ENCODE results near the gene SMPD4.
A peak's percentile ranks its signal among the peaks of the same experiment; 100 is the strongest.
"Not testable (repeated sequence)": the region's sequence is repeated elsewhere in the genome, so short reads cannot be mapped to it uniquely, and the experiment has no call there.

SMPD4 gene

DNA sequence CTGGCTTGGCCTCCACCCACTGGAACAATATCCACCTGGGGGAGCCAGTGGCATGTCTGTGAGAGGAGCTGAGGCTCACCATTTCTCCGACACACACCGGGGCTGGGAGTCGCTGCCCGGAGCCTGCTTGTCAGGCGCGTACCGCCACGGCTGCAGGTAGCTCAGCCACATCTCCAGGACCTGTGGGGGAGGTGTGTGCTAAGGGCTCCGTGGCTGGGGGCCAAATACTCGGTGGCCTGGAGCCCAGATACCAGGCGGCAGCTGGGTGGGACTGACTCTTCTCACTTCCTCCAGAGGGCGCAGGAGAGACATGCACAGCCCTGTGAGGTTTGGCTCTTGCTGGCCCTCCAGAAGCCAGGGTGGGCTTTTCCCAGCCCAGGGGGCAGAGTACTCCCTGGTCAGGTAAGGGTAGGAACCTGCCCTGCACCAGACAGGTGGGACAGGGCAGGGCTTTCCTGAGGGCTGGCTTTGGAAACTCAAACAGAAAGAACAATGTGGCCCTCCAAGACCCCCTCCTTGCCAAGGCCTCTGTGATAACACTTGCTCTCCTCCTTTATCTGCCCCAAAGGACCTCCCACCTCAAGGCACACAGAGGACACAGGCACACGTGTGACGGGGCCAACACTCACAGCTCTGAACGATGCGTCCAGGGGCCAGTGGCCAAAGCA is 25.3 kb downstream of the SMPD4 start:
- not testable (repeated sequence) for DNase-seq

DNA sequence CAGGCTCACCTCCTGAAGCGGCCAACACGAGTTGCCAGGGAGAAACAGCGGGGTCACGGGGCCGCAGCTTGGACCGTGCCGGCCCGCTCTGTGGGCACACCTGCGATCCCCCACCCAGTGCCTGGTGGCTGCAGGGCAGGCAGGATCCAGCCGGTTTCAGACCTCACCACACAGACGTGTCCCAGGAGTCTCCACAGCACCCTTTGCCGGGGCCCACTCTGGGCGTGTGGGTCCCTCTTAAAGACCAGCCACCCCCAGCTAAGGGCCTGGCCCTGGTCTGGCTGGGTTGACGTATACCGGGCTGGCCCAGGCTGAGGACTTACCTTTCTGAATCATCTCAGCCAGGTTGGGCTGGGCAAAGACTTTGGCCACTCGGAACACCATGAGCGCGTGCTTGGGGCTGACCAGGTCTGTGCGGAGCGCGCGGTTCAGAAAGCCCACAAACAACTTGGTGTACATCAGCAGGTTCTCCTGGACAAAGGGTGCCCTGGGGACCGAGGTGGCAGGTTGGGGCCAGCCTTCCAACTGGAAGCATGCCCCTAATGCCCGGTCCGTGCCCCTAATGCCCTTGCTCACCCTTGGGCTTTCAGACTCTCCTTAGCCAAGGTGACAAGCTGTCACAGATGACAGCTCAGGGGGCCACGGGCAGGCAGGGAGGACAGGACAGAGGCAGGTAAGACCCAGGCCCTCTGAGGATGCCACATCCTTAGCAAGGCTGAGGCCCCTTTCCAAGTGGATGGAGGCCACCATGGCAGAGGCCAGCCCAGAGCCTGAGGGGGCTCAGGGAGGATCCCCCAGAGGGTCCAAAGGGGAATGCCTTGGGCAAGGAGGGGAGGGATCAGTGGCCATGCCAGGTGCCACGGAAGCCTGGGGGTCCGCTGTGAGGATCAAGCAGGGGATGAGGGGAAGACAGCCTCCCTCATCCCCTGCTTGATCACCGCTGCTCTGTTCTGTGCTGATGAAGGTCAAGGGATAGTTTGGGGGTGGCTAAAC is 26.3 kb downstream of the SMPD4 start:
- DNase-seq = no peak

DNA sequence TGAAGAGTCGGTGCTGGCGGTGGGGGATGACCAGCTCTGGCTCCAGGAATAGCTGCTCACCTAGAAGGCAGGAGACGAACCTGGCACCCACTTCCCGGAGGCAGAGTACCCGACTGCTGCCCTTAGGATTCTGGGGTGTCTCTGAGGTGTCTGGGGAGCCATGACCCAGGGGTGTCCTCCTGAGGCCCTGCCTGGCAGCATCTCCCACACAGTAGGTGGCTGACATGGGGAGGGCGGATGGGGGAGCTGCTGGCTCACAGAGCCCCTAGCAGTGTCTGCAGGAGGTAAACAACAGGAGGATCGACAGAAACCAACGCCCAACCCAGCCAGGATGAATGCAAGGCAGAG is 27.0 kb downstream of the SMPD4 start:
- not testable (repeated sequence) for DNase-seq

DNA sequence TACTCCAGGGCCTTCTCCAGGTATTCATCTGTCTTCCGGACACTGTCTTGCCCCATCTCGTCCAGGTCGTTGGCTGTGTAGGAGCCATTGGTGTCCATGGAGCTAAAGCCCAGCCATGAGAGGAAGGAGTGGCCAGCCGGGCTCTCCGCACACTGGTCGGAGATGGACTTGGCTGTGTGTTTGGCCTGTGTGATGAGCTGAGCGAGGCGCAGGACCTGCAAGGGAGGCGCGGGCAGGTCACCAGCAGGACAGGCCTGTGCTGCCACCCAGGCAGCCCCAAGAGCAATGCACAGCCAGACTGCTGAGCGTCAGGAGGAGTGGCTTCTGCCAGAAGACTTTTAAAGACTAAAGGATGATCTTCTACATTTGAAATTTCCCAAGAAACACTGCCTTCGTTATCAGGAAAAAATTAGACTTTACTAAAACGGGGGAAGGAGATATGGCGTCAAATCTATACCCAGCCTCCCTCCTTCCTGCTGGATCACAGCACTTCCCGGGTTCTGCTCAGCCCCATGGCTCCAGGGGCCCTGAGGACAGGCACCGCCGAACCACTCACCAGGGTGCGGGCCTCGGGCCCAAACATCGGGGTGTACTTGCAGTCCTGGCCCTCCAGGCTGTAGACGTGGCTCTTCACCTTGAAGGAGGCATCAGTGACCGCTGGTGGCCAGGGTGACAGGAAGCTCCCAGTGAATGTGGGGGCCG is 27.5 kb downstream of the SMPD4 start:
- DNase-seq = not testable (repeated sequence)

DNA sequence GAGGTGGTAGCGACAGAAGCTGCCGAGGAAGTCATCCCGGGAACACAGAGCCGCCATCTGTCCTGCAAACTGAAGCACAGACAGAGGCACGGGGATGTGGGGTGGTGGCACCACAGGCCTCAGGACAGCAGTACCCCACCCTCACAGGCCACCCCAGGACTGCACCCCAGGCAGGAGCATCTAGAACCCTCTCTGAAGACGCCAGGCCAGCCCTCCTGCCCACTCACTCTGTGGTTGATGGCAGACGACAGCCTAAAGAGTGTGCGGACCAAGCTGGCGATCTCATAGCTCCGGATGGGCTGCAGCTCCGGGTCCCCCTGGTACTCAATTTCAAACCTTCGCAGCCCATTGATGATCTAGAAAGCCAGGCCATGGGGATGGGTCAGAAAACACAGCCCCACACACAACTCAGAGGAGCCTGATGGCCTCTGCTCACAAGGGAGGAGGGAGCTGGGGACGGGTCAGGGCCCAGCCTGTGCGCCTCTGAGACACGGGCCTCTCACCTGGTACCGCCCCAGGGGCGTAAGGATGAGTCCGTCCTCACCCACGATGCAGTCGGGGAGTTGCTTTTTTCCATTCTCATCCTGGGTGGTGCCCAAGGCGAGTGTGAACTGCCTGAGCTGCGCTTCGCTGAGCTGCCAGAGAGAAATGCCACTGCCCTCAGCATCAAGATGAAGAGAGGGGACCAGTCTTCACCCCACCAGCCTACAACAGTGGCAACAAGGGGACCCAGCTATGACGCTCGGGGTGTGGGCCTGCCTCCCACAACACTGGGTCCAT is 28.4 kb downstream of the SMPD4 start:
- DNase-seq = no peak

DNA sequence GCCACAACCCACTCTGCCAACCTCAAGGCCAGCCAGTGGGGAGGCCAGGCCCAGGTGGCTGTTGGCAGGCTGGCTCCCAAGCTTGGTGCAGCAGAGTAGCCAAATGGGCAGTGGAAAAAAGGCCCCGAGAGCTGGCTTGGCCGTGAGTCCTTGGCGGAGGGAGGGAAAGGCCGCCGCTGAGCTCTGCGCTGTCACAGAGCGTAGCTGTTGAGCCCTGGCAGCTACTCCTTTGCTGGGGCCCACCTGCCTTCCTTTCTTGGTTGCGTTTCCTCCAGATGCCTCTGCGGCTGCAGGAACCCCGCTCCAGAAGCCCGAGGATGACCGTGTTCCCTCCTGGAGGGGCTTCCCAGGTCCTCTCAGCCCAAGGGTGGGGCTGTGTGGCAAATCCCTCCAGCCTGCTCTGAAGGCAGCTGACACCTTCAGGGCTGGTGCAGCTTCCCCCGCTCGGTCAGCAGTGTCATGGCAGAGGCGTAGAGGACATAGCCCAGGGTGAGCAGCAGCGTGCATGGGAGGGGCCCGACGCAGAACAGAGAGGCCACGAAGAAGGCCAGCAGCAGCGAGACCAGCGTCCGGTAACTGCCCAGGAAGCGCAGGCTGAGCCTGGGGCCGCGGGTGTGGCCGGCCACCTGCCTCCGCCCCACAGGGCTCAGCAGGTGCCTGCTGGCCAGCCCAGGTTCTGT is 29.1 kb downstream of the SMPD4 start:
- not testable (repeated sequence) for DNase-seq

DNA sequence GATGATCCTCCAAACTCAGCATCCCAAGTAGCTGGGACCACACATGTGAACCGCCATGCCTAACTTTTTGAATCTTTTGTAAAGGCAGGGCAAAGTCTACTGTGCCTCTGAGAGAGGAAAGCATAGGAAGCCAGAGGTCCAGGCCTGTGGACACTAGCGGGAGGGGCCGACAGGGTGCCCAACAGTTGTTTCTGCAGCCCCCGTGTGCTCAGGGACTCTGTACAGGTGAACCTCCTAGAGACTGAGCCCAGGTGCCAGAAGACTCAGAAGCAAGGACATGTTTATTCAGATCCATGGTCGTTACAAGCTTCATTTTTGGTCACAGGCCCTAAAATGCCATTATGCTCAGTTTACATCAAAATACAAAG is 30.3 kb downstream of the SMPD4 start:
- not testable (repeated sequence) for DNase-seq

DNA sequence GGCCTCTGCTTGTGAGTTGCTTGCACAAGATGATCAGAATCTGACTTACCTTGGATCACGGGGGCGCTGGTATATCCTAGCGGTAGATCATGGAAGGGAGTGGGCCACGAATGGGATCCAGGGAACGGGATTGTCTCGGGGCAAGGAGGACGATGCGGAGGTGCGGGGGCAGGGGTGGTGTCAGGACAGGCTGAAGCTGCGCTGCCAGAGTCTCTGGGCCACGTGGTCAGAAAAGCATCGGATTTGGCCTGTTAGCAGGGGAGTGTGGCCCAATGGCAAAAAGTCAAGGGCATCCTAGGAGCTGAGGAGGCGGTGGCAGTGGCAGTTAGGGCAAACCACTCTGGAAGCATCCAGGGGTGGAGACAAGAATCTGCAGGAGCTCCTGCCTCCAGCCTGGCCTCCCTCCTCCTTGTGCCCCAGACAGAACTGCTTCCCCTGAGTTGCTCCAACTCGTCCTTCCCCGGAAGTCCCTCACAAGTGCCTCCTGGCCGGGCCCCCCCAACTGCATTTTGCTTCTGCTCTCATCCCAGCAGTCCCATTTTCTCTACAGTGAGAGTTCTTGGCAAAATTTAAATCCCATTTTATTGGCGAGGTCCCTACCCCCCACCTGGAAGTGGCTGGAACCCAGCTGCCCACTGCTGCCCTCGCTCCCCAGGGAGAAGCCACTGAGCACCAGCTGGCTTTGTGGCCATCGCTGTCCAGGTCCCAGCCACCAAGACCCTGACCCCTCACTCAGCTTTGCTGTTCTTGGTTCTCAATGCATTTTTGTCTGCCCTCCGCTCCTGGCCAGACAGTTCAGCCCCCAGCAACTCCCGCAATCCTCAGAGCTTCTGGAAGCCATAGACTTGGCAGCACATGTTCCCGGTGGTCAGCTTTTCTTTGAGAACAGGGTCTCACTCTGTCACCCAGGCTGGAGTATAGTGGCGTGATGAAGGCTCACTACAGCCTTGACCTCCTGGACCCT is 30.9 kb downstream of the SMPD4 start:
- no peak for DNase-seq

DNA sequence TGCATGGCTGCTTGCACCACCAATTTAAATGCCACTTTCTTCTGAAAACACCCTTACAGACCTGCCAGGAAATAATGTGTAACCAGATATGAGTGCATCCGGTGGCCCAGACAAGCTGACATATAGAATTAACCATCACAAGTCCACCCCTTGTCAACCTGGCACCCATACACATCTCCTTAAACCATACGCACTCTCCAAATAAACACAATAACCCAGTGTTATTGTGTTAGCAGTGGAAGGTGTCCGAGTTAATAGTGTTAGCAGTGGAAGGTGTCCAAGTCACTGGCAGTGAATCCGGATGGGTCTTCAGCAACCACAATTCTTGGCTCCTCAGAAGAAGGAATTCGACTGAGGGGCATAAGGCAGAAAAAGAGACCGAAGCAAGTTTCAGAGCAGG is 32.9 kb downstream of the SMPD4 start:
- DNase-seq = not testable (repeated sequence)

DNA sequence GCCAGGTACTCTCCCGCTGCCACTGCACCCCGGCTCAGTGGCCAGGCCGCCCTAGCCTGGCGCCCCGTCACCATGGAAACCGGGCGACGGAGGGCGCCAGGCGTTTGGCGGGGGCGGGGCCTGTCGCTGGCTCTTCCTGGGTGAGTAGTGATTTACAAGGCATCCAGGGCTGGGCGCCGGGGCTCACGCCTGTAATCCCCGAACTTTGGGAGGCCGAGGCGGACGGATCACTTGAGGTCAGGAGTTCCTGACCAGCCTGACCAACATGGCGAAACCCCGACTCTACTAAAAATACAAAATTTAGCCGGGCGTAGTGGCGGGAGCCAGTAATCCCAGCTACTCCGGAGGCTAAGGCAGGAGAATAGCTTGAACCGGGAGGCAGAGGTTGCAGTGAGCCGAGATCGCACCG is 36.4 kb downstream of the SMPD4 start, which contains the start of gene CCDC74B:
Gene CCDC74B (minus strand): TSS at position 107 of the 409 bp plus-strand sequence. CDS start 116 bp downstream, outside the sequence.
- DNase-seq = peak; percentile 19

DNA sequence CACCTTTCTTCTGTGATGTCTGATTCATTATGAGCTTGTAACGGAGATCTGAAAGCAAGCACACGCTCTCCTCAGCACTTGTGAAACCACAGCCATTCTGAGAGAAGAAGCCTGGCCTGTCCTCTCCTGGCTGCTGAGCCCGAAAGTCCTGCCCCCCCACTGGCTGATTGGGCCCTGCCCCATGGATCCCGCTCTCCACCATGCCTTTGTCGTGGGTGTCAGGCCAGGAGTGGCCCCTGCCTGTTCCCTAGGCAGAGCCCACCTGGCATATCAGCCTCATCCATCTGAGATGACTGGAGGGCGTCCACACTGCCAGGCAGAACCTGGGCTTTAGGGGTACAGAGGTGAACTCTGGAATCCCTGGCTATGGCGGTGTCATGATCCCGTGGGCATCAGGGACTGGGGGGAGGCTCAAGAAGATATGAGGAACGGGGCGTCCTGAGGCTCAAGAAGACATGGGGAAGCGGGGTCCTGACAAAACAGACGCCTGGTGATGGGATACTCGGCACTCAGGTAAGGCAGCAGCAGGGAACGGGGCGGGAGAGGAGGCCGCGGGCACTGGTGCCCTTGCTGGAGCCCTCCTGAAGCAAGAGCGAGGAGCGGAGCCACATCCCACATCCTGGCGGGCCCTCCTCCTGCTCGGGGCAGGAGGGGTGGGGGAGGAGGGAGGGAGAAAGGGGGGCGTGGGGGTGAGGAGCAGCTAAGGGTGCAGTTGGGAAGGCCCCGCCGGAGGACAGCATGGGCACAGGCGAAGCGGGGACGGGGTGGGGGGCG is 37.9 kb downstream of the SMPD4 start:
- DNase-seq = not testable (repeated sequence)

- DNase-seq = not testable (repeated sequence)
Observed at GRCh38 chr2:130142396-130143265, 38.8 kb downstream of the SMPD4 start.

- DNase-seq = not testable (repeated sequence)
Observed at GRCh38 chr2:130141645-130142370, 39.6 kb downstream of the SMPD4 start.

- DNase-seq = not testable (repeated sequence)
Observed at GRCh38 chr2:130141002-130141401, 40.4 kb downstream of the SMPD4 start.

- DNase-seq = not testable (repeated sequence)
Observed at GRCh38 chr2:130140516-130140915, 40.9 kb downstream of the SMPD4 start.

DNA sequence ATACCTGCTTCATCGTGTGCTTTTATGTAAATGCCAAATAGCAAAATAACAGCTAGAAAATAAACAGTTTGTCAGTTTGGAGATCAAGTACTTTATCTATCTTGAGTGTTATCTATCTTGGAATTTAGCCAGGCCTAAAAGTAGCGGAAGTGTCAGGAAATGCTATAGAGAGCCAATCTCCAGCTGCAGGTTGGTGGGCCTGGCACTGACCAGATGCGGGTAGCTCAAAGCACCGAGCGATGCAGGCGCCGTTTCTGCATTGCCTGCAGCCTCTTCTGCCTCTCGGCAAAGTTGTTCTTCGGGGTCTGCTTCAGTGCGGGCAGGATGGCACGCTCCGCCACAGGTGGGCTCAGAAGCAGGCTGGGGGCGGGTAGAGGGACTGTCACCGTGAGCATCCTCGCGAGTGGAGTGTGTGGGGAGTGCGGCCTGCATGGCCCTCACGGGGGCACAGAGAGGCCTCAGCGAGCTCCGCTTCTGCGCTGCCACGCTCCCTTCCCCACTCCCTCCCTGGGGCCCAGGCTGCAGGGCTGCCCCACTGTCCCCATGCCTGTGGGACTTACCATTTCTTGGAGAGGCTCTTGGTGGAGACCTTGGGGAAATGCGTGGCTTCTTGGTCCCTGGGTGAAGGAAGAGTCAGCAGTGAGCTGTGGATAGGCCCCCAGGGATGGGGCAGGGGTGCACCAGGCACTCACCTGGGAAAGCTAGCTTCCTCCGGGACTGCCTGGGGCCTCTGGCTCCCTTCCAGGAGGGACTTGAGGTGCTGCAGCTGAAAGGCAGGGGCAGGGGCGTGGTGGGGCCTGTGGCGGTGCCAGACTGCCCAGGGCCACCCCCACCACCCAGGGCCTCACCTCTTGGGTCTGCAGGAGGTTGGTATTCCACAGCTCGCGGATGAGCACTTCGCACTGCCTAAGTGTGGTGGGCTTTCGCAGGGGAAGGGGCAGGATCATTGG is 41.8 kb downstream of the SMPD4 start:
- DNase-seq = not testable (repeated sequence)

DNA sequence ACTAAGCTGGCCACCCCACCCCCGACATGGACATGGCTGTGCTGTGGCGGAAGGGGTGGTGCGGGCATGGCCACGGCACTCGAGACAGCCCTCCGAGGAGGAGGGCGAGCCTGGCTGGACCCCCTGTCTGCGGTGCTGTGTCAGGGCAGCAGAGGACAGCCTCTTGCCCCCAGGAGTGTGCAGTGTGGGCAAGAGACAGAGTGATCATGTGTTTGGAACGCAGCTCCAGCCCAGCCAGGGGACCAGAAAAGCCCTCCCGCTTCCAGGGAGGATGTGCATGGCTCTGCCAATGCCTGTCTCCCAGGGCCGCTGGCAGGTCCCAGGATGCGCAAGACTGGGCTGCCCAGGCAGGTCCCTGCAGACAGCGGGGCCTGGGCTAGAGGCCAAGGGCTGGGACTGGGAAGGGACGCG is 42.6 kb downstream of the SMPD4 start:
- DNase-seq = not testable (repeated sequence)
